Activated CD8-positive, alpha-beta memory T cell treated with anti-CD3 and anti-CD28 coated beads, Interleukin-2, amount 50 U/mL, for 1 hour (primary cell): ENCODE results near the gene NEU3.

ENCODE experiments used
- DNase-seq: peaks from one replicate; pipeline ENCODE4 v3.0.0-alpha.2; 2020; ENCODE audit errors: extremely low read depth

The NEU3 gene

GRCh38 chr11:75063741-75064314 lies 75.1 kb downstream of the NEU3 start:
- DNase-seq: no peak

- no peak for DNase-seq
Observed at GRCh38 chr11:75066061-75066460, 77.3 kb downstream of the NEU3 start.
